Stimulated activated CD4-positive, alpha-beta T cell treated with anti-CD3 and anti-CD28 coated beads, Interleukin-12 subunit alpha, Interleukin-12 subunit beta, amount 100 ng/mL, for 4 hours (primary cell): ENCODE data around the gene PIP.
"Not testable (repeated sequence)": the region's sequence is repeated elsewhere in the genome, so short reads cannot be mapped to it uniquely, and the experiment has no call there.

Experiments used
- DNase-seq: peaks from one replicate; pipeline ENCODE4 v3.0.0-alpha.2; 2020

PIP gene

GRCh38 chr7:143180771-143181170 lies 48.9 kb downstream of the PIP start:
- not testable (repeated sequence) for DNase-seq

- DNase-seq, result no peak
Measured at GRCh38 chr7:143181349-143181748, 49.5 kb downstream of the PIP start.

- no peak for DNase-seq
Measured at GRCh38 chr7:143183024-143183423, 51.1 kb downstream of the PIP start, which contains the start of gene TAS2R39. Gene TAS2R39 (plus strand): TSS chr7:143183419. CDS start chr7:143183419, 0 bp downstream.

GRCh38 chr7:143185551-143185950 lies 53.7 kb downstream of the PIP start:
- DNase-seq, result no peak

- no peak for DNase-seq
Measured at GRCh38 chr7:143188994-143189393, 57.1 kb downstream of the PIP start.
